Measurements from ENCODE around the gene ZNF710. TPM values are rescaled to one million over a fixed set of nuclear protein-coding genes. Genes with fewer than 3 reads are reported as not detected.

ZNF710 gene
- total RNA-seq, 2 donors from 2014 or later, result 18.1 to 34.5 TPM

DNA sequence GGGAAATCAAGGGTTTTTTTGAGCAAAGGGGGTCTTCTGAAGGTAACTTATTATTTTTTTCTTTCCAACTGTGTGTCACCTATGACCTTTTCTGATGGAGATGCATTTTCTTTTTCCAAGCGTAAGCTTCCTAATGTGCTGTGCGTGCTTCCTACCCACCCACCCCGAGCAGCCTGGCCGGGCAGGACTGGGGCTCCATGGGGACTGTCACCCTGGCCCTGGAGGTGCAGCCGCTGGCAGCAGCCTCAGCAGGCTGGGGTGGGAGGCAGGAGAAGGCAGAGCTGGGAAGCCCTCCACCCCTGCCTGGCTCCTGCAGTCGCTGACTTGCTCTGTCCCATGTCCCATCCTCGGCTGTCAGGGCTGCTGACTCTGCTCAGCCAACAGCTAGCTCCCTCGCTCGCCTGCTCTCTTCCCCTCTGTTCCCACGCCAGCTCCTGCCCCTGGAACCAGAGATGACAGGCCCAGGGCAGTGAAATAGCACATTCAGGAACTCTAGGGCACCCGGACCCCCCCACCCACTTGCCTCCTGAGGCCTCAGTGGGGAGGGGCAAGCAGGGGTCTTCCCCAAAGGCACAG, 79.8 kb downstream of the ZNF710 start:
- H3K4me3 ChIP-seq, result no peak overlapping the region
- no peaks in the 10 kb centered on the region for H3K27me3 ChIP-seq
- TF ChIP-seq, protein P1, sequence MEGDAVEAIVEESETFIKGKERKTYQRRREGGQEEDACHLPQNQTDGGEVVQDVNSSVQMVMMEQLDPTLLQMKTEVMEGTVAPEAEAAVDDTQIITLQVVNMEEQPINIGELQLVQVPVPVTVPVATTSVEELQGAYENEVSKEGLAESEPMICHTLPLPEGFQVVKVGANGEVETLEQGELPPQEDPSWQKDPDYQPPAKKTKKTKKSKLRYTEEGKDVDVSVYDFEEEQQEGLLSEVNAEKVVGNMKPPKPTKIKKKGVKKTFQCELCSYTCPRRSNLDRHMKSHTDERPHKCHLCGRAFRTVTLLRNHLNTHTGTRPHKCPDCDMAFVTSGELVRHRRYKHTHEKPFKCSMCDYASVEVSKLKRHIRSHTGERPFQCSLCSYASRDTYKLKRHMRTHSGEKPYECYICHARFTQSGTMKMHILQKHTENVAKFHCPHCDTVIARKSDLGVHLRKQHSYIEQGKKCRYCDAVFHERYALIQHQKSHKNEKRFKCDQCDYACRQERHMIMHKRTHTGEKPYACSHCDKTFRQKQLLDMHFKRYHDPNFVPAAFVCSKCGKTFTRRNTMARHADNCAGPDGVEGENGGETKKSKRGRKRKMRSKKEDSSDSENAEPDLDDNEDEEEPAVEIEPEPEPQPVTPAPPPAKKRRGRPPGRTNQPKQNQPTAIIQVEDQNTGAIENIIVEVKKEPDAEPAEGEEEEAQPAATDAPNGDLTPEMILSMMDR (IDR thresholded peaks at IDR 0.05), result no peak
- H3K36me3 ChIP-seq (replicated peaks in 1 of 2; ENCODE audit: insufficient read depth in 1 of 2, low read depth in 2 of 2), result peaks cover 23 to 36% of the 10 kb centered on the region in 2 donors
- peak overlapping the region in 2 of 4 donors; percentile 6 to 8 for H3K27ac ChIP-seq
- H3K9me3 ChIP-seq, result no peaks in the 10 kb centered on the region
- ATAC-seq (no peak), DNase-seq (no peak)
- peaks cover 11% of the 10 kb centered on the region for H3K4me1 ChIP-seq
- 80 to 96% methylated on average over 3 to 11 of the region's 11 CpGs for WGBS, 2 donors
- intact Hi-C loops (cut with DNase I), result loop anchor here (5.0 kb wide), 1 partner anchor 179 kb away; no protein-coding TSS in a partner anchor

DNA sequence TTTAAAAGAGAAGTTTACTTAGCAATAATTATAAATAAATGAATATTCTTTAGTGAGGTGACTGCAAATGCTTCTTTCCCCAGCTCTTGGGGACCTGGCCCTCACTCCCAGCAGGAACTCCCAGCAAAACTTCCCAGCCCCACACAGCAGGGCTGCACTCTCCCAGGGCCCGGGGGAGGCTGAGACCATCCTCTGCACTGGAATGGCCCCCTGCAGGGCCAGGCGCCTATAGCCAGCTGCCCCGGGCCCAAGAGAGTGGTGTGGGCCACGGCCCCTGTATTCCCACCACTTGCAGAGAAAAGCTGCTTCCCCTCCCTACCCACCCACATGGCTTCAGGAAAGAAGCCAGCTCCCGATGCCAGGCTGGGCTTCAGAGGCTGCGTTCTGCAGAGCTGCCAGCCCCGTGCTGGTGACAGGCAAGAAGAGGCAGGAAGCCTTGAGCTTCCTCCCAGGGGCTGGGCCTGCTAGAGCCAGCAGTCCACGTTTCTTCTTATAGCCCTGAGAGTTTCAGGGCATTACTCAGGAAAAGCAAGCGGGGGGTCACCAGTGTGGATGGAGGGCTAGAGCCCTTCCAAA, 81.1 kb downstream of the ZNF710 start:
- H3K27me3 ChIP-seq, result no peaks in the 10 kb centered on the region
- TF ChIP-seq, protein P1 (IDR thresholded peaks at IDR 0.05), result no peak
- TF ChIP-seq POLR2A (IDR thresholded peaks at IDR 0.05), result no peak
- H3K4me1 ChIP-seq, result peaks cover 9% of the 10 kb centered on the region
- H3K27ac ChIP-seq, result peak overlapping the region in 1 of 4 donors; percentile 47
- intact Hi-C loops (cut with DNase I), result loop anchor here (5.0 kb wide), 1 partner anchor 180 kb away; no protein-coding TSS in a partner anchor
- DNase-seq, result peak in 1 of 4 donors; percentile 50
- H3K4me3 ChIP-seq, result no peak overlapping the region
- H3K9me3 ChIP-seq, result no peaks in the 10 kb centered on the region
- ATAC-seq, result no peak
- WGBS, 2 donors, result 58 to 62% methylated on average over 8 to 9 of the region's 9 CpGs
- H3K36me3 ChIP-seq (replicated peaks in 1 of 2; ENCODE audit: insufficient read depth in 1 of 2, low read depth in 2 of 2), result peaks cover 23 to 39% of the 10 kb centered on the region in 2 donors

DNA sequence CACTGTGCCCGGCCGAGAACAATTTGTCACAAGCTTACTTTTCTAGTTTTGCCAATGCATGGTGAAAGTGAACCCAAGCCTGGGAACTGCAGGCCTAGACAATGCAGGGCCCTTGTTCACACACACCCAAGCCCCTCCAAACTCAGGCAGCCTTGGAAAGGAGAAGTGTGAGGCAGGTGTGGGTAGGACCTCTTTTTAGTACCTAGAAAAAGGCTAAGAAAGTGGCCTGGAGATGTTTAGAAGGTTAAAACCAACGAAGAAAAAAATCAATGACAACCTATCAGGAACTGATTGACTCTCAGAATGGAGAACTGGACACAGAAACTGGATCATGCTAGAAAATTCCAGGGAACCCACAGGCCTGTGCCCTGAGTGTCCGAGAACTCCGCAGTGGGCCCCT, 82.3 kb downstream of the ZNF710 start:
- Histone ChIP-seq H3K4me1 (peaks cover 21% of the 10 kb centered on the region), H3K36me3 (replicated peaks in 1 of 2; ENCODE audit: insufficient read depth in 1 of 2, low read depth in 2 of 2) (peaks cover 23 to 42% of the 10 kb centered on the region in 2 donors), H3K27ac (peak overlapping the region in 1 of 4 donors; percentile 18), H3K4me3 (no peak overlapping the region), H3K27me3 (no peaks in the 10 kb centered on the region), H3K9me3 (no peaks in the 10 kb centered on the region)
- ATAC-seq (no peak), DNase-seq (no peak)
- TF ChIP-seq, protein P1 (IDR thresholded peaks at IDR 0.05), result no peak
- 78 to 85% methylated on average over 5 of the region's 5 CpGs for WGBS, 2 donors
- intact Hi-C loops (cut with DNase I), result loop anchor here (5.0 kb wide), 1 partner anchor 181 kb away; no protein-coding TSS in a partner anchor

DNA sequence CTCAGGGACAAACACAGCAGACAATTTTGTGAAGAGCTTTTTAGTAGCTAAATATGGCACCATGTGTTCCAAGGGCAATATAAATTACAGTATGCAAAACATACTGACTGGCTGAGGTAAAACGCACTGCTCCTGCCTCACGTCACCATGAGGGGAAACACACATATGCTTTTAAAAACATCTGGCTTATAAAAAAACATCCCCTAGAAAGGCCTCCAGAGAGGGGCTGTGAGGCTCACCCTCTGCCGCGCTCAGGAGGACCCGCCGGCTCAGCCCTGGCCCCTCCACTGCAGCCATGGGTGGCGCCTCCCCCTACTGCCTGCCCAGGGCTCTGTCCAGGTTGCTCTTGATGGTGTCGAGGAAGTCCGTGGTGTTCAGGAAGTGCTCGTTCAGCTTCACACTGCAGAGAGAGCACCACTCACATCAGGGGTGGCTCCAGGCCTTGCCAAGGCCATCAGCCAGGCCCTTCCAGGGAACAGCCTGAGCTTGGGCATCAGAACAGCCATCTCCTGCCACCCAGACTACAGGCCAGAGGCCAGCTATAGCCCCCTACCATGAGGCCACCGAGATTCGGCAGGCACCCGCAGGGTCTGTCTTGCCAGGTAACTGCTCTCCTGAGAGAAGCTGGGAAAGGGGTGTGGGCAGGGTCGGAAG, 83.0 kb downstream of the ZNF710 start:
- Histone ChIP-seq H3K9me3 (no peaks in the 10 kb centered on the region), H3K4me3 (no peak overlapping the region), H3K36me3 (replicated peaks in 1 of 2; ENCODE audit: insufficient read depth in 1 of 2, low read depth in 2 of 2) (peaks cover 23 to 43% of the 10 kb centered on the region in 2 donors), H3K4me1 (peaks cover 23% of the 10 kb centered on the region), H3K27ac (peak overlapping the region in 2 of 4 donors; percentile 0 to 18), H3K27me3 (no peaks in the 10 kb centered on the region)
- TF ChIP-seq POLR2A (IDR thresholded peaks at IDR 0.05), result peak in 1 of 3 donors; percentile 4
- TF ChIP-seq, protein P1 (IDR thresholded peaks at IDR 0.05), result no peak
- intact Hi-C loops (cut with DNase I), result loop anchor here (5.0 kb wide), 1 partner anchor 182 kb away; no protein-coding TSS in a partner anchor
- 75 to 87% methylated on average over 10 to 14 of the region's 14 CpGs for WGBS, 2 donors
- ATAC-seq (no peak), DNase-seq (no peak)
